ENCODE results near the gene USHBP1. TPM values are rescaled to one million over a fixed set of nuclear protein-coding genes. Genes with fewer than 3 reads are reported as not detected.

The USHBP1 gene
- total RNA-seq, 1 experiment from 2014 or later, result not detected

DNA sequence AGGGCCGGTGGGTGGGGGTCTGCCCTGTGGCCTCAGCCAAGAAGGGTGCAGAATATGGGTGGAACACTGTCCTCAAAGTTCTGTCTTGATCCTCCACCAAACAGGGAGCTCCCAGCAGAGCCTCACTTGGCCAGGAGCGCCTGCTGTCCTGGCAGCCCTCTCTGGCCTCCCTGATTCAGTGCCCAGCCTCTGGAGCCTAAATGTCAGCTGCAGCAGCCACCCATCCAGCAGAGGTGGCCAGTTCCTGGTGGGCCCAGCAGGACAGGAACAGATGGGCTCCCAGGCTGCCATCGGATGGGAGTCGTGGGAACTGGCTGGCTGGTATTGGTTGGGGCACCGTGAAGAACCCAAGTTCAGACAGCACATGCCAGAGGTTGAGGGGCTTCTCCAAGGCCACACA, 51.2 kb downstream of the USHBP1 start:
- POLR2A ChIA-PET, result no interaction called here
- in situ Hi-C loops (cut with HindIII; ENCODE audit: low pct_unique_long_range_greater_than_20kb, low sequenced_read_pairs) (no loop called here), intact Hi-C loops (cut with micrococcal nuclease; ENCODE audit: unreplicated experiment) (no loop called here)
- Histone ChIP-seq H3K4me3 (ENCODE audit: low read depth in 2 of 2, low read length in 2 of 2) (no peak overlapping the region), H3K9me3 (ENCODE audit: control insufficient read depth, insufficient read depth, low read depth, low read length) (no peaks in the 10 kb centered on the region), H3K27me3 (ENCODE audit: control insufficient read depth, insufficient read depth, low read length) (no peaks in the 10 kb centered on the region), H3K36me3 (ENCODE audit: control insufficient read depth, insufficient read depth, low read length) (no peaks in the 10 kb centered on the region; the same call in 1 of the 2 replicates), H3K27ac (ENCODE audit: low read length) (no peak overlapping the region), H3K4me1 (ENCODE audit: control insufficient read depth, insufficient read depth, low read length) (0 out of 2 replicates have a peak, but pooled peaks cover 5% of the 10 kb centered on the region)
- CTCF ChIA-PET, result no interaction called here
- no TSS peak for BruUV-seq (replicated peaks)
- no peak for DNase-seq (ENCODE audit: low read depth, low spot score)
- no peak for ATAC-seq
- TF ChIP-seq, protein P1, sequence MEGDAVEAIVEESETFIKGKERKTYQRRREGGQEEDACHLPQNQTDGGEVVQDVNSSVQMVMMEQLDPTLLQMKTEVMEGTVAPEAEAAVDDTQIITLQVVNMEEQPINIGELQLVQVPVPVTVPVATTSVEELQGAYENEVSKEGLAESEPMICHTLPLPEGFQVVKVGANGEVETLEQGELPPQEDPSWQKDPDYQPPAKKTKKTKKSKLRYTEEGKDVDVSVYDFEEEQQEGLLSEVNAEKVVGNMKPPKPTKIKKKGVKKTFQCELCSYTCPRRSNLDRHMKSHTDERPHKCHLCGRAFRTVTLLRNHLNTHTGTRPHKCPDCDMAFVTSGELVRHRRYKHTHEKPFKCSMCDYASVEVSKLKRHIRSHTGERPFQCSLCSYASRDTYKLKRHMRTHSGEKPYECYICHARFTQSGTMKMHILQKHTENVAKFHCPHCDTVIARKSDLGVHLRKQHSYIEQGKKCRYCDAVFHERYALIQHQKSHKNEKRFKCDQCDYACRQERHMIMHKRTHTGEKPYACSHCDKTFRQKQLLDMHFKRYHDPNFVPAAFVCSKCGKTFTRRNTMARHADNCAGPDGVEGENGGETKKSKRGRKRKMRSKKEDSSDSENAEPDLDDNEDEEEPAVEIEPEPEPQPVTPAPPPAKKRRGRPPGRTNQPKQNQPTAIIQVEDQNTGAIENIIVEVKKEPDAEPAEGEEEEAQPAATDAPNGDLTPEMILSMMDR (IDR thresholded peaks at IDR 0.05), result no peak
- no peak for TF ChIP-seq TCF7L2 (IDR thresholded peaks at IDR 0.05; ENCODE audit: low read depth, low read length)
- TF ChIP-seq SIN3A (IDR thresholded peaks at IDR 0.05; ENCODE audit: borderline replicate concordance, insufficient read depth, low read depth, low read length), result no peak
- TF ChIP-seq, protein P2, sequence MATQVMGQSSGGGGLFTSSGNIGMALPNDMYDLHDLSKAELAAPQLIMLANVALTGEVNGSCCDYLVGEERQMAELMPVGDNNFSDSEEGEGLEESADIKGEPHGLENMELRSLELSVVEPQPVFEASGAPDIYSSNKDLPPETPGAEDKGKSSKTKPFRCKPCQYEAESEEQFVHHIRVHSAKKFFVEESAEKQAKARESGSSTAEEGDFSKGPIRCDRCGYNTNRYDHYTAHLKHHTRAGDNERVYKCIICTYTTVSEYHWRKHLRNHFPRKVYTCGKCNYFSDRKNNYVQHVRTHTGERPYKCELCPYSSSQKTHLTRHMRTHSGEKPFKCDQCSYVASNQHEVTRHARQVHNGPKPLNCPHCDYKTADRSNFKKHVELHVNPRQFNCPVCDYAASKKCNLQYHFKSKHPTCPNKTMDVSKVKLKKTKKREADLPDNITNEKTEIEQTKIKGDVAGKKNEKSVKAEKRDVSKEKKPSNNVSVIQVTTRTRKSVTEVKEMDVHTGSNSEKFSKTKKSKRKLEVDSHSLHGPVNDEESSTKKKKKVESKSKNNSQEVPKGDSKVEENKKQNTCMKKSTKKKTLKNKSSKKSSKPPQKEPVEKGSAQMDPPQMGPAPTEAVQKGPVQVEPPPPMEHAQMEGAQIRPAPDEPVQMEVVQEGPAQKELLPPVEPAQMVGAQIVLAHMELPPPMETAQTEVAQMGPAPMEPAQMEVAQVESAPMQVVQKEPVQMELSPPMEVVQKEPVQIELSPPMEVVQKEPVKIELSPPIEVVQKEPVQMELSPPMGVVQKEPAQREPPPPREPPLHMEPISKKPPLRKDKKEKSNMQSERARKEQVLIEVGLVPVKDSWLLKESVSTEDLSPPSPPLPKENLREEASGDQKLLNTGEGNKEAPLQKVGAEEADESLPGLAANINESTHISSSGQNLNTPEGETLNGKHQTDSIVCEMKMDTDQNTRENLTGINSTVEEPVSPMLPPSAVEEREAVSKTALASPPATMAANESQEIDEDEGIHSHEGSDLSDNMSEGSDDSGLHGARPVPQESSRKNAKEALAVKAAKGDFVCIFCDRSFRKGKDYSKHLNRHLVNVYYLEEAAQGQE (IDR thresholded peaks at IDR 0.05; ENCODE audit: insufficient read depth in 1 of 2, low read depth in 2 of 2, low read length in 1 of 2), result no peak
- no peak for TF ChIP-seq POLR2AphosphoS5 (IDR thresholded peaks at IDR 0.05; ENCODE audit: low read depth, low read length)

DNA sequence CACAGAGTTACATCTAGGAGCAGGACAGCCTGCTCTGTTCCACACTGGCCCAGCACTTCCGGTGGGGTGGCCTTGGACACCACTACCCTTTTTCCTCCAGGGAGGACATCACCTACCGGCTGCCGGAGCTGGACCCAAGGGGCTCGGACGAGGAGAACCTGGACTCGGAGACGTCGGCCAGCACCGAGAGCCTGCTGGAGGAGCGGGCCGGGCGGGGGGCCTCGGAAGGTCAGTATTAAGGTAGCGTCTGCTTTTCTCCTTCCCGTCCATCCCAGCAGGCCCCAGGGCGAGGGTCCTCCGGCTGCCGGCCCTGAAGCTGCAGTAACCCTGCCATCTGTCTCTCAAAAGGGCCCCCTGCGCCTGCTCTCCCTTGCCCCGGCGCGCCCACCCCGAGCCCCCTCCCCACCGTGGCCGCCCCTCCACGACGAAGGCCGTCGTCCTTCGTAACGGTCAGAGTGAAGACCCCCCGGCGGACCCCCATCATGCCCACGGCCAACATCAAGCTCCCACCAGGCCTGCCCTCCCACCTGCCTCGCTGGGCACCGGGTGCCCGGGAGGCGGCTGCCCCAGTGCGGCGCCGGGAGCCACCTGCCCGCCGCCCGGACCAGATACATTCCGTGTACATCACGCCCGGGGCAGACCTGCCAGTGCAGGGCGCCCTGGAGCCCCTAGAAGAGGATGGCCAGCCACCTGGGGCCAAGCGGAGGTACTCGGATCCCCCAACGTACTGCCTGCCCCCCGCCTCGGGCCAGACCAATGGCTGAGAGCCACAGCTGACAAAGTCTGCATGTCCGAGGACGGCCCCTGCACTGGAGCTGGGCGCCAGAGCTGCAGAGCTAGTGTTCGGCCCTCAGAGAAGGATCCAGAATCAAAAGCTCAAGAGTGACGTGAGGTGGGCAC, 52.7 kb downstream of the USHBP1 start:
- intact Hi-C loops (cut with micrococcal nuclease; ENCODE audit: unreplicated experiment), result no loop called here
- no peaks in the 10 kb centered on the region for H3K27me3 ChIP-seq (ENCODE audit: control insufficient read depth, insufficient read depth, low read length)
- BruUV-seq (replicated peaks), result no TSS peak
- no peaks in the 10 kb centered on the region for H3K9me3 ChIP-seq (ENCODE audit: control insufficient read depth, insufficient read depth, low read depth, low read length)
- CTCF ChIA-PET, result no interaction called here
- no peaks in the 10 kb centered on the region; the same call in 1 of the 2 replicates for H3K36me3 ChIP-seq (ENCODE audit: control insufficient read depth, insufficient read depth, low read length)
- in situ Hi-C loops (cut with HindIII; ENCODE audit: low pct_unique_long_range_greater_than_20kb, low sequenced_read_pairs), result no loop called here
- H3K27ac ChIP-seq (ENCODE audit: low read length), result no peak overlapping the region
- no peak overlapping the region for H3K4me3 ChIP-seq (ENCODE audit: low read depth in 2 of 2, low read length in 2 of 2)
- DNase-seq (ENCODE audit: low read depth, low spot score) (no peak), ATAC-seq (no peak)
- 0 out of 2 replicates have a peak, but pooled peaks cover 5% of the 10 kb centered on the region for H3K4me1 ChIP-seq (ENCODE audit: control insufficient read depth, insufficient read depth, low read length)
- TF ChIP-seq TCF7L2 (IDR thresholded peaks at IDR 0.05; ENCODE audit: low read depth, low read length), result no peak
- TF ChIP-seq, protein P1 (IDR thresholded peaks at IDR 0.05), result no peak
- TF ChIP-seq, protein P2 (IDR thresholded peaks at IDR 0.05; ENCODE audit: insufficient read depth in 1 of 2, low read depth in 2 of 2, low read length in 1 of 2), result no peak
- TF ChIP-seq POLR2AphosphoS5 (IDR thresholded peaks at IDR 0.05; ENCODE audit: low read depth, low read length), result no peak
- TF ChIP-seq SIN3A (IDR thresholded peaks at IDR 0.05; ENCODE audit: borderline replicate concordance, insufficient read depth, low read depth, low read length), result no peak
- POLR2A ChIA-PET, result no interaction called here
